NT2/D1 (cell line): Measurements from ENCODE around the gene TMUB1.

ENCODE experiments used
- SUZ12 ChIP-seq: IDR thresholded peaks from 2 replicates; pipeline ENCODE4 v1.6.1; 2011; ENCODE audit not compliant: insufficient read length, insufficient read depth; ENCODE audit errors: extremely low read depth
- YY1 ChIP-seq: IDR thresholded peaks from 2 replicates; pipeline ENCODE4 v1.6.1; 2011; ENCODE audit not compliant: insufficient read length, insufficient read depth
- ZNF274 ChIP-seq: IDR thresholded peaks from 2 replicates; pipeline ENCODE4 v1.6.1; 2011; ENCODE audit warnings: mild to moderate bottlenecking, low read depth, low read length

DNA sequence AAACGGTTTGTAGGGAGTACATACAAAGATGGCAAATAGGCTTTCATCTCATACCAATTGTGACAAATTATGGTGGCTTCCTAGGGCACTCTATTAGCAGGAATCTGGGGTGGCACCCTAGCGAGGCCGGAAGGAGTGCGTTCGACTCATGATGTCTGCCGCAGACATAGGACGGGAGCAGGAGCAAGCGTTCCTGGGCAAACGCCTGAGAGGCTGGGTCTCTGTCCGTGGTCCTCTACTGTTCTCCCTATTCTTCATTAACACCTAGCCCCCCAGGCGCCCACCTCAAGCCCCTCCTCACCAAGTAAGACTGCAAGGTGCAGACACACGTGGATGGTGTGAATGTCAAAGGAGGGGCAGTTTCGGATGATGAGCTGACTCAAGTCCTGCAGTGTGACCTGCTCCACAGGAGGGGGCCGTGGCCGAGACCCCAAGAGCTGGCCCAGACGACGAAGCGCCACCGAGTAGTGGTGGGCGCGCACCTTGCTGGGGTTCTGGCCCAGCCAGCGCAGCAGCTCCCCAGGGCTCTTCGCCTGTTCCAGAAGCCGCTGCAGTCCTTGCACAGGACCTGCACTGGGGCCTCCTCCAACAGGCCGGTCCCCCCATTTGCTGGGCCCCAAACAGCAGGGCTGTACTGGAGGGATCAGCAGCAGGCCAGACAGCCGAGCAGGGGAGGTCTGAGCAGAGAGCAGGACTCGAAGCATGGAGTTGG lies 3.9 kb downstream of the TMUB1 start:
- TF ChIP-seq YY1: no peak
- TF ChIP-seq ZNF274: no peak
- no peak for TF ChIP-seq SUZ12
